DMS53 (cell line): Measurements from ENCODE around the gene PHF24.
"Not testable (repeated sequence)": the region's sequence is repeated elsewhere in the genome, so short reads cannot be mapped to it uniquely, and the experiment has no call there.

Experiments
- DNase-seq: peaks from one replicate; lab custom pipeline; 2025; lab: John Stamatoyannopoulos, UW

PHF24 gene

GRCh38 chr9:34996905-34997279 is 38.8 kb downstream of the PHF24 start:
- no peak for DNase-seq

GRCh38 chr9:34997379-34997781 is 39.3 kb downstream of the PHF24 start:
- DNase-seq: no peak

GRCh38 chr9:34998266-34998665 is 40.2 kb downstream of the PHF24 start:
- DNase-seq: no peak

- DNase-seq: no peak
Measured at GRCh38 chr9:34999576-34999975, 41.5 kb downstream of the PHF24 start.

- no peak for DNase-seq
Measured at GRCh38 chr9:35000535-35001284, 42.6 kb downstream of the PHF24 start.

GRCh38 chr9:35001285-35001677 is 43.2 kb downstream of the PHF24 start:
- no peak for DNase-seq

GRCh38 chr9:35001803-35002502 is 43.9 kb downstream of the PHF24 start:
- no peak for DNase-seq

- DNase-seq: no peak
Measured at GRCh38 chr9:35002623-35003022, 44.5 kb downstream of the PHF24 start.

- not testable (repeated sequence) for DNase-seq
Measured at GRCh38 chr9:35004299-35004698, 46.2 kb downstream of the PHF24 start.

GRCh38 chr9:35010351-35010958 is 52.4 kb downstream of the PHF24 start:
- DNase-seq: no peak

- DNase-seq: no peak
Measured at GRCh38 chr9:35014517-35014916, 56.4 kb downstream of the PHF24 start.

- DNase-seq: not testable (repeated sequence)
Measured at GRCh38 chr9:35023443-35023842, 65.4 kb downstream of the PHF24 start.

- no peak for DNase-seq
Measured at GRCh38 chr9:35026671-35027070, 68.6 kb downstream of the PHF24 start.

GRCh38 chr9:35027374-35027773 is 69.3 kb downstream of the PHF24 start:
- no peak for DNase-seq

GRCh38 chr9:35027860-35028259 is 69.8 kb downstream of the PHF24 start:
- DNase-seq: peak; percentile 10

- no peak for DNase-seq
Measured at GRCh38 chr9:35028341-35028740, 70.3 kb downstream of the PHF24 start.

- DNase-seq: no peak
Measured at GRCh38 chr9:35029241-35029640, 71.2 kb downstream of the PHF24 start.

GRCh38 chr9:35029852-35030251 is 71.8 kb downstream of the PHF24 start:
- DNase-seq: no peak
